Mesenchymal stem cell (in vitro differentiated cells and primary cell): Measurements from ENCODE around the gene NACC1.

Source experiments
- DNase-seq: peaks from one replicate; pipeline ENCODE4 v3.0.0-alpha.2; 2013
- H2AFZ ChIP-seq: one replicate; pipeline ENCODE4 v1.6.1; 2013; ENCODE audit warnings: low read depth, mild to moderate bottlenecking, control low read depth, inconsistent platforms, low read length, moderate library complexity
- H2AK5ac ChIP-seq: 2 replicates; pipeline ENCODE4 v1.6.1; 2013; ENCODE audit warnings: low read length, moderate library complexity, mild to moderate bottlenecking, inconsistent platforms; ENCODE audit not compliant: severe bottlenecking
- H2BK120ac ChIP-seq: one replicate; pipeline ENCODE4 v1.6.1; 2013; ENCODE audit warnings: low read depth, mild to moderate bottlenecking, inconsistent platforms, low read length, moderate library complexity
- H2BK12ac ChIP-seq, 2 experiments: one replicate each; pipeline ENCODE4 v1.6.1; 2013; ENCODE audit warnings: inconsistent platforms in 2 of 2, low read length in 2 of 2, mild to moderate bottlenecking in 2 of 2, moderate library complexity in 2 of 2, control low read depth in 1 of 2
- H2BK15ac ChIP-seq: one replicate; pipeline ENCODE4 v1.6.1; 2013; ENCODE audit warnings: mild to moderate bottlenecking, low read depth, inconsistent platforms; ENCODE audit not compliant: poor library complexity, severe bottlenecking
- H2BK5ac ChIP-seq: 2 replicates; pipeline ENCODE4 v1.6.1; 2013; ENCODE audit warnings: low read depth, mild to moderate bottlenecking, low read length, control low read depth, inconsistent platforms; ENCODE audit not compliant: poor library complexity, severe bottlenecking
- H3K14ac ChIP-seq, 2 experiments: one replicate each; pipeline ENCODE4 v1.6.1; 2013; ENCODE audit warnings: inconsistent platforms in 2 of 2, low read length in 2 of 2, control low read depth in 1 of 2, mild to moderate bottlenecking in 1 of 2, moderate library complexity in 1 of 2
- H3K18ac ChIP-seq, 2 experiments: one replicate each; pipeline ENCODE4 v1.6.1; 2013; ENCODE audit warnings: inconsistent platforms in 2 of 2, low read length in 2 of 2, control low read depth in 1 of 2, low read depth in 1 of 2, mild to moderate bottlenecking in 1 of 2
- H3K23ac ChIP-seq, 2 experiments: one replicate each; pipeline ENCODE4 v1.6.1; 2013; ENCODE audit warnings: inconsistent platforms in 2 of 2, low read length in 2 of 2, mild to moderate bottlenecking in 2 of 2, moderate library complexity in 2 of 2, control low read depth in 1 of 2
- H3K27ac ChIP-seq: 2 replicates; pipeline ENCODE4 v1.5.1; 2013; ENCODE audit warnings: mild to moderate bottlenecking, moderate library complexity, low read length, control low read depth, inconsistent platforms; ENCODE audit not compliant: poor library complexity, severe bottlenecking
- H3K27me3 ChIP-seq, 2 experiments: 2 replicates each; pipeline versions ENCODE4 v1.6.1 to v1.7.0; 2013; ENCODE audit warnings: low read length in 2 of 2, mild to moderate bottlenecking in 2 of 2, moderate library complexity in 2 of 2, control low read depth in 1 of 2, inconsistent platforms in 1 of 2; ENCODE audit not compliant: control insufficient read depth in 1 of 2, insufficient read depth in 1 of 2
- H3K36me3 ChIP-seq, 2 experiments: 2 replicates each; pipeline versions ENCODE4 v1.6.1 to v1.7.0; 2013; ENCODE audit warnings: low read length in 2 of 2, control low read depth in 1 of 2, inconsistent platforms in 1 of 2, low read depth in 1 of 2, mild to moderate bottlenecking in 1 of 2; ENCODE audit not compliant: insufficient read depth in 2 of 2, control insufficient read depth in 1 of 2
- H3K4ac ChIP-seq, 2 experiments: one replicate each; pipeline ENCODE4 v1.6.1; 2013; ENCODE audit warnings: inconsistent platforms in 2 of 2, low read length in 2 of 2, mild to moderate bottlenecking in 2 of 2, moderate library complexity in 2 of 2, control low read depth in 1 of 2, low read depth in 1 of 2
- H3K4me1 ChIP-seq: 2 replicates; pipeline ENCODE4 v1.6.1; 2013; ENCODE audit warnings: low read depth, low read length, control low read depth; ENCODE audit not compliant: control insufficient read depth, insufficient read depth
- H3K4me2 ChIP-seq: 2 replicates; pipeline ENCODE4 v1.6.1; 2013; ENCODE audit warnings: low read length, mild to moderate bottlenecking, inconsistent platforms; ENCODE audit not compliant: poor library complexity, severe bottlenecking
- H3K4me3 ChIP-seq, 2 experiments: 2 replicates each; pipeline versions ENCODE4 v1.5.1 to v1.7.0; 2013; ENCODE audit warnings: low read length in 2 of 2, mild to moderate bottlenecking in 2 of 2, control low read depth in 1 of 2, low read depth in 1 of 2; ENCODE audit not compliant: insufficient read depth in 1 of 2
- H3K79me1 ChIP-seq: replicated peaks from 2 replicates; pipeline ENCODE4 v1.6.1; 2013; ENCODE audit warnings: mild to moderate bottlenecking, control low read depth, low read length, inconsistent platforms; ENCODE audit not compliant: poor library complexity, severe bottlenecking
- H3K9ac ChIP-seq: 2 replicates; pipeline ENCODE4 v1.7.0; 2013; ENCODE audit warnings: mild to moderate bottlenecking, low read length, moderate library complexity
- H3K9me3 ChIP-seq: 2 replicates; pipeline ENCODE4 v1.7.0; 2013; ENCODE audit warnings: mild to moderate bottlenecking, low read length; ENCODE audit not compliant: control insufficient read depth
- H4K8ac ChIP-seq: one replicate; pipeline ENCODE4 v1.6.1; 2013; ENCODE audit warnings: inconsistent platforms, mild to moderate bottlenecking, low read length, moderate library complexity
- H4K91ac ChIP-seq: one replicate; pipeline ENCODE4 v1.6.1; 2013; ENCODE audit warnings: mild to moderate bottlenecking, low read length, inconsistent platforms
- WGBS: methylation state at CpG from one replicate; pipeline ENCODE4 v1.1.7; 2013; ENCODE audit warnings: mixed read lengths; 5-methylcytosine and 5-hydroxymethylcytosine counted together

The NACC1 gene

DNA sequence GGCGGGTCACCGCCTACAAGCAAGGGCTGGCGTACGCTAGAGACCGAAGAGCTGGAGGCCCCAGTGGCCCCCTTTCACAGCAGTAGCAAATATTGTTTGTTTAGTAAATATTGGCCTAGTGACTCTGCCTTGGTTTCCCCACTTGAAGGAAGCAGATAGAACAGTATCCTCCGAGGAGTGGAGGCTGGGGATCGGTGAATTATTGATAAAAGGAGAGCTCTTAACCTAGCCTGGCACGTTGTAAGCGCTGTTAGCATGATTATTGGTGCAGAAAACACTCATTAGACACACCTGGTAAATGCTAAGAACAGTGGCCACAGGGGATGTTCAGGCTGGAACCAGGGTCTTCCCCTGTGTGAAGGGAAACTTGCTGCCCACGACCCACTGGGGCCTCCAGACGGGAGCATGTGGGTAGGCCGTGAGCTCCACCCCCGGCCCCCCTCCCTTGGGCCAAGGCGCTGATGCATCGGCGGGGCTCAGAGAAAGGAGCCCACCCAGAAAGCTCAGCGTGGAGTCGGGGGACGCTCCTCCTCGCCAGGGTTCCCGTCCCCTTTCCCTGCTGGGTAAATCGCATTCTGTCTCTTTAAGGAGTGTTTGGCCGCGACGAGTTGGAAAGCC, 34.4 kb downstream of the NACC1 start:
- H2BK15ac ChIP-seq: peak overlapping the region; percentile 92
- peak overlapping the region in 1 of 2 experiments; percentile 23 for H3K23ac ChIP-seq
- H3K4me3 ChIP-seq: peak overlapping the region; percentile 46 to 91
- peak overlapping the region; percentile 100 for H3K9ac ChIP-seq
- H3K18ac ChIP-seq: peak overlapping the region; percentile 17 to 94
- H3K27me3 ChIP-seq: no peaks in the 10 kb centered on the region
- peak overlapping the region; percentile 50 for H2BK120ac ChIP-seq
- H3K4ac ChIP-seq: peak overlapping the region; percentile 79 to 94
- H3K79me1 ChIP-seq: peaks cover 12% of the 10 kb centered on the region
- peak overlapping the region; percentile 48 for H4K91ac ChIP-seq
- WGBS: under 1% methylated on average over 25 of the region's 25 CpGs
- peak overlapping the region; percentile 85 for H4K8ac ChIP-seq
- H3K14ac ChIP-seq: peak overlapping the region in 1 of 2 experiments; percentile 80
- no peak for DNase-seq
- H3K4me2 ChIP-seq: peak overlapping the region; percentile 71
- no peak overlapping the region for H2AFZ ChIP-seq
- peak overlapping the region; percentile 49 to 83 for H2BK12ac ChIP-seq
- peaks cover 27% of the 10 kb centered on the region for H3K4me1 ChIP-seq
- H2AK5ac ChIP-seq: peak overlapping the region; percentile 56
- H3K9me3 ChIP-seq: no peaks in the 10 kb centered on the region
- H2BK5ac ChIP-seq: peak overlapping the region; percentile 91
- peak overlapping the region; percentile 77 for H3K27ac ChIP-seq
- H3K36me3 ChIP-seq: peaks cover 8% of the 10 kb centered on the region in 2 experiments

DNA sequence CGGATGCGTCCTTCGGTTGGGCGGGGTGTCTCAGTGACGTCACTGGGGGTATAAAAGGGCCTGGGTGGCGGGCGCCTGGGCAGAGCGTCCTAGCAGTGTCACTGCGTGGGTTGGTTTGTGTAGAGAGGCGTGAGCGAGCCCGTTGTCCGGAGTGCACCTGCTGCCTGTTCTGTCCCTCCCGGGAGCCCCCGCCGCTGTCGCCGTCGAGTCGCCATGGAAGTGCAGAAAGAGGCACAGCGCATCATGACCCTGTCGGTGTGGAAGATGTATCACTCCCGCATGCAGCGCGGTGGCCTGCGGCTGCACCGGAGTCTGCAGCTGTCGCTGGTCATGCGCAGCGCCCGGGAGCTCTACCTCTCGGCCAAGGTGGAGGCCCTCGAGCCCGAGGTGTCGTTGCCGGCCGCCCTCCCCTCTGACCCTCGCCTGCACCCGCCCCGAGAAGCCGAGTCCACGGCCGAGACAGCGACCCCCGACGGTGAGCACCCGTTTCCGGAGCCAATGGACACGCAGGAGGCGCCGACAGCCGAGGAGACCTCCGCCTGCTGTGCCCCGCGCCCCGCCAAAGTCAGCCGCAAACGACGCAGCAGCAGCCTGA, 35.0 kb downstream of the NACC1 start:
- peak; percentile 98 for DNase-seq
- H3K4ac ChIP-seq: peak overlapping the region; percentile 57 to 71
- peak overlapping the region; percentile 100 for H3K9ac ChIP-seq
- peaks cover 27% of the 10 kb centered on the region for H3K4me1 ChIP-seq
- peak overlapping the region in 1 of 2 experiments; percentile 75 for H2BK12ac ChIP-seq
- peak overlapping the region; percentile 77 for H3K27ac ChIP-seq
- H2AK5ac ChIP-seq: no peak overlapping the region
- H2BK15ac ChIP-seq: peak overlapping the region; percentile 44
- H4K8ac ChIP-seq: peak overlapping the region; percentile 54
- H3K27me3 ChIP-seq: no peaks in the 10 kb centered on the region
- no peak overlapping the region for H2AFZ ChIP-seq
- H3K23ac ChIP-seq: peak overlapping the region; percentile 51 to 98
- H4K91ac ChIP-seq: peak overlapping the region; percentile 76
- H3K4me3 ChIP-seq: peak overlapping the region; percentile 91 to 95
- H2BK120ac ChIP-seq: peak overlapping the region; percentile 78
- H3K79me1 ChIP-seq: peaks cover 12% of the 10 kb centered on the region
- WGBS: under 1% methylated on average over 57 of the region's 59 CpGs
- H3K18ac ChIP-seq: peak overlapping the region; percentile 88 to 97
- peak overlapping the region in 1 of 2 experiments; percentile 99 for H3K14ac ChIP-seq
- H3K4me2 ChIP-seq: peak overlapping the region; percentile 71
- peaks cover 8% of the 10 kb centered on the region in 2 experiments for H3K36me3 ChIP-seq
- no peaks in the 10 kb centered on the region for H3K9me3 ChIP-seq
- peak overlapping the region; percentile 94 for H2BK5ac ChIP-seq

DNA sequence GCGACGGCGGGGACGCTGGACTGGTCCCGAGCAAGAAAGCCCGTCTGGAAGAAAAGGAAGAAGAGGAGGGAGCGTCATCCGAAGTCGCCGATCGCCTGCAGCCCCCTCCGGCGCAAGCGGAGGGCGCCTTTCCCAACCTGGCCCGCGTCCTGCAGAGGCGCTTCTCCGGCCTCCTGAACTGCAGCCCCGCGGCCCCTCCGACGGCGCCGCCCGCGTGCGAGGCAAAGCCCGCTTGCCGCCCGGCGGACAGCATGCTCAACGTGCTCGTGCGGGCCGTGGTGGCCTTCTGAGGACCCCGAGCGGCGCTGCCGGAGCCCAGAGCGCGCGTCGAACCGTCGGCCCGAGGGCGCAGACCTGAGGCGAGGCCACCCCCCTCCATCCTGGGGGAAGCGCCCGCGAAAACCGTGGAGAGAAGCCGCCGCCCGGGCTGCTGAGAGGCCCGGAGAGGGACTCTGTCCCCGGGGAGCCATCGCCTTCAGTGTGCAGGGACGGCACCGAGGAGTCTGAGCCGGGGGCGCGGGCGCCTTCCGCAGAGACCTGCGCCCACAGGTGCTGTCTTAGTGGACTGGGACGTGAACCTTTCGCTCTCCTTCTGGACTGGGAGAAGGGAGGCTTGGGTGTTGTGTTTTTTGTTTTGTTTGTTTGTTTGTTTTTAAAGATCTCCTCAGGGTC, 35.6 kb downstream of the NACC1 start:
- H3K23ac ChIP-seq: peak overlapping the region in 1 of 2 experiments; percentile 99
- no peaks in the 10 kb centered on the region for H3K27me3 ChIP-seq
- peak overlapping the region; percentile 71 to 95 for H3K4ac ChIP-seq
- H4K8ac ChIP-seq: peak overlapping the region; percentile 71
- peak overlapping the region; percentile 92 for H2BK15ac ChIP-seq
- peak overlapping the region; percentile 88 to 97 for H3K18ac ChIP-seq
- peaks cover 27% of the 10 kb centered on the region for H3K4me1 ChIP-seq
- peak overlapping the region; percentile 91 to 95 for H3K4me3 ChIP-seq
- peaks cover 9% of the 10 kb centered on the region for H3K79me1 ChIP-seq
- H2BK5ac ChIP-seq: peak overlapping the region; percentile 94
- H3K9ac ChIP-seq: peak overlapping the region; percentile 100
- no peak for DNase-seq
- peak overlapping the region; percentile 71 for H3K4me2 ChIP-seq
- H4K91ac ChIP-seq: peak overlapping the region; percentile 76
- H3K27ac ChIP-seq: peak overlapping the region; percentile 82
- H3K36me3 ChIP-seq: peaks cover 8% of the 10 kb centered on the region in 2 experiments
- H3K9me3 ChIP-seq: no peaks in the 10 kb centered on the region
- H2BK120ac ChIP-seq: peak overlapping the region; percentile 78
- under 1% methylated on average over 68 of the region's 69 CpGs for WGBS
- H2BK12ac ChIP-seq: peak overlapping the region in 1 of 2 experiments; percentile 88
- peak overlapping the region in 1 of 2 experiments; percentile 99 for H3K14ac ChIP-seq
- no peak overlapping the region for H2AFZ ChIP-seq
- H2AK5ac ChIP-seq: peak overlapping the region; percentile 85
